Raji (cell line): ENCODE results near the gene CT47B1.
"Not testable (repeated sequence)": the region's sequence is repeated elsewhere in the genome, so short reads cannot be mapped to it uniquely, and the experiment has no call there.

ENCODE experiments used
- POLR2A ChIP-seq: IDR thresholded peaks from 2 replicates; pipeline ENCODE4 v1.6.1; 2011; ENCODE audit warnings: low read depth, low read length, control low read depth; ENCODE audit not compliant: insufficient read depth

Gene CT47B1

GRCh38 chrX:120875766-120876165, at the start of gene CT47B1:
Gene CT47B1, minus strand, starts transcription at chrX:120875866. Its CDS starts 196 bp downstream, at chrX:120875670.
- not testable (repeated sequence) for TF ChIP-seq POLR2A

GRCh38 chrX:120874678-120875557, 748 bp downstream of the CT47B1 start:
- no peak for TF ChIP-seq POLR2A

GRCh38 chrX:120857240-120857639, 18.4 kb downstream of the CT47B1 start:
- no peak for TF ChIP-seq POLR2A

GRCh38 chrX:120840827-120841226, 34.8 kb downstream of the CT47B1 start:
- no peak for TF ChIP-seq POLR2A

GRCh38 chrX:120839491-120839890, 36.2 kb downstream of the CT47B1 start:
- TF ChIP-seq POLR2A = no peak

- TF ChIP-seq POLR2A = no peak
Observed at GRCh38 chrX:120825146-120825545, 50.5 kb downstream of the CT47B1 start.

GRCh38 chrX:120824021-120824420, 51.6 kb downstream of the CT47B1 start:
- no peak for TF ChIP-seq POLR2A

- no peak for TF ChIP-seq POLR2A
Observed at GRCh38 chrX:120823556-120823955, 52.1 kb downstream of the CT47B1 start.
